Measurements from ENCODE around the gene STAC.
"Not testable (repeated sequence)": the region's sequence is repeated elsewhere in the genome, so short reads cannot be mapped to it uniquely, and the experiment has no call there.

Gene STAC

DNA sequence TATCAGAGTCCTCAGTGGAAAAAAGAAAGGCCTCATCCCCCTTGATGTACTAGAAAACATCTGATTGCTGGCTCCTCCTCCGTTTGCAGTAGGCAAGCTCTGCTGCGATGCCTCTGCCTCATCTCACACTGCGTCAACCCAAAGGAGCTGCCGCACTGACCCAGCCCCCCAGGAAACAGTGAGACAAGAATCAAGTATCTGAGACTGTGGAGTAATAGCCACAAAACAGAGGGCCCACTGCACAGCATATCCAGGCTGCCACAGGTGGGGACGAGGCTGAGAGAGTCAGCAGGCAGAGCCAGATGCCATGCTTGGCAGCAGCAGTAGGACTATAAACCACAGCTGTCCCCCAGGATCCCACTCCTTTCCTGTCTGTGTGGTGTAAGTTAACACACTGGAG lies 165.9 kb downstream of the STAC start:
- Histone ChIP-seq H3K36me3 (ENCODE audit: control insufficient read depth, insufficient read depth, low read length) (no peaks in the 10 kb centered on the region), H3K9ac (ENCODE audit: low read length) (no peak overlapping the region), H3K4me3 (ENCODE audit: low read depth, low read length) (no peak overlapping the region), H3K4me1 (ENCODE audit: control insufficient read depth, insufficient read depth, low read length) (no peaks in the 10 kb centered on the region), H3K27ac (ENCODE audit: low read depth, low read length) (no peak overlapping the region), H3K27me3 (ENCODE audit: control insufficient read depth, insufficient read depth, low read length) (no peaks in the 10 kb centered on the region), H3K9me3 (ENCODE audit: control insufficient read depth, insufficient read depth, low read depth, low read length) (peaks cover 11% of the 10 kb centered on the region)

DNA sequence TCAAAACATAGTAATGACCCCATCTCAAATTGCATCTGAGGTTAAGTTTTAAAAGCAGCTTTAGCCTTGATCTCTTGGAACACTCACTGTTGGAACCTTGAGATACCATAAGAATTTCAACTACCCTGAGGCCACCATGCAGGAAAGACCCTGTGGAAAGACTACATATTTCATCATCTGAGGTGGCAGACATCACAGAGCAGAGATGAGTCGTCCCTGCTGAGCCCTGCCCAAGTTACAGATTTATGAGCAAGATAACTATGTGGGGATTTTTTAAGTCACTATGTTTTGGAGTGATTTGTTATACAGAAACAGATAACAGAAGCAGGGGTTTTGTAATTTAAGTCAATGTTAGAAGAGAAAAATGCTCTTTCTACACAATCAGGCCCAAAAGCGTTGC lies 168.4 kb downstream of the STAC start:
- H3K9ac ChIP-seq (ENCODE audit: low read length): no peak overlapping the region
- no peaks in the 10 kb centered on the region for H3K4me1 ChIP-seq (ENCODE audit: control insufficient read depth, insufficient read depth, low read length)
- no peak overlapping the region for H3K27ac ChIP-seq (ENCODE audit: low read depth, low read length)
- no peaks in the 10 kb centered on the region for H3K36me3 ChIP-seq (ENCODE audit: control insufficient read depth, insufficient read depth, low read length)
- H3K4me3 ChIP-seq (ENCODE audit: low read depth, low read length): no peak overlapping the region
- H3K27me3 ChIP-seq (ENCODE audit: control insufficient read depth, insufficient read depth, low read length): no peaks in the 10 kb centered on the region
- H3K9me3 ChIP-seq (ENCODE audit: control insufficient read depth, insufficient read depth, low read depth, low read length): peaks cover 11% of the 10 kb centered on the region

DNA sequence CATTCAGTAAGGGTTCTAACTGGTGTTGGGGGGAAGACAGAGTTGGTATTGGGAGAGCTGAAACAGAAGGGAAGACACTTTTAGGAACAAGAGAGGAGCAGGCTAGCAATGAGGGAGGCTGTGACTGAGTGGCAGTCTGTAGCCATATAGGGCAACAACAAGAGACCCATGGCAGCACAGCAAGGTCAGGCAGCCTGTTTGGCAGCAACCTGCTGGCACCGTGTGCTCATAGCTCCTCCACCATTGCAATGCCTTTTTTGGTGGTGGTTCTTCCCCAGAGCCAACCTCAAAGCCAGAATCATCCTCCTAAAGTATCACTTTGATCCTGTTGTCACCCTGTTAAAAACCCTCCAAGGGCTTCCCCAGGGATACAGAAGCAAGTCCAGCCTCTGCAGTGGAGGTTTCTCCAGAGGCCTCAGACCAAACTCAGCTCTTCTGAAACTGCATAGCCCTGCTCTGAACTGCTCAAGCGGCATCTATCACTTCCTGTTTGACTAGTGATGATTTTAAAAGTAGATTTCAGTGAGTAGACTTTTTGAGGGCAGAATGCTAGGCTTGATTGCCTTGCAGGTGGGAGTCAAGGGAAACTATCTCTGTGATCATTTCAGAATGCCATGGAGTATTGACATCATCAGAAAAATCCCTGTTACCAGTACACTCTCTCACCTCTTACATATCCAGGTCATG lies 176.9 kb downstream of the STAC start:
- no peak overlapping the region for H3K27ac ChIP-seq (ENCODE audit: low read depth, low read length)
- H3K4me3 ChIP-seq (ENCODE audit: low read depth, low read length): no peak overlapping the region
- H3K4me1 ChIP-seq (ENCODE audit: control insufficient read depth, insufficient read depth, low read length): no peaks in the 10 kb centered on the region
- H3K27me3 ChIP-seq (ENCODE audit: control insufficient read depth, insufficient read depth, low read length): no peaks in the 10 kb centered on the region
- H3K9ac ChIP-seq (ENCODE audit: low read length): no peak overlapping the region
- no peaks in the 10 kb centered on the region for H3K9me3 ChIP-seq (ENCODE audit: control insufficient read depth, insufficient read depth, low read depth, low read length)
- no peaks in the 10 kb centered on the region for H3K36me3 ChIP-seq (ENCODE audit: control insufficient read depth, insufficient read depth, low read length)

DNA sequence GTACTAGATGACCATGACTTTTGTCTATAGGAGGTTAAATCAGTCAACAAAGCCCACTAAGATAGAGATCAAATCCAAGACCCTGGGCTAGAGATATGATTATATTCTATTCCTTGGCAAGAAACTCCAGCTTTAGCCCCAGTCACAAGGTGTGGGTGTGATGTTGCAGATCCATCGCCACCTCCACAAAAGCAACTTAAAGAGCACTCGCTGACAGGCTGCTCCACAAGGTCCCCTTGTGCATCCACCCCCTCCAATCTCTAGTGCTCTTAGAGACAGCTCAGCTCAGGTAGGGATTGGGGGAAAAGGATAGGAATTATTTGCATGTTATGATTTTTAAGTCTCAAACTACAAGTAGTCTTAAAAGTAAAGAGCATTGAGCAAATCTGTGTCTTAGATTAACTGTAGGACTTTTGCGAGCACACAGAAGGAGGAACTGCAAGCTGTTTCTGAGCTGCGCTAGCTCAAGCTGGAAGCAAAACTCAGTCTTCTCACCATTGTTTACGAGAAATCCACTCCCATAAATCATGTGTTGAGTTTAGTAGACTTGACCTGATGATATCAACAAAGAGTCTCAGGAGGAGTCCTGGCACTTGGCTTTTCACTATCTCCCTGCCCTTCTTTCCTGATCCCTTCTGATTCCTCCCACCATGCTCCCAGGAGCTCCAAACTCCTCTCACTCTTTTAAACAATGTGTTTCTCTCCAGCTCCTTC lies 177.6 kb downstream of the STAC start:
- no peak overlapping the region for H3K9ac ChIP-seq (ENCODE audit: low read length)
- no peaks in the 10 kb centered on the region for H3K36me3 ChIP-seq (ENCODE audit: control insufficient read depth, insufficient read depth, low read length)
- H3K27me3 ChIP-seq (ENCODE audit: control insufficient read depth, insufficient read depth, low read length): no peaks in the 10 kb centered on the region
- no peaks in the 10 kb centered on the region for H3K4me1 ChIP-seq (ENCODE audit: control insufficient read depth, insufficient read depth, low read length)
- no peak overlapping the region for H3K27ac ChIP-seq (ENCODE audit: low read depth, low read length)
- no peaks in the 10 kb centered on the region for H3K9me3 ChIP-seq (ENCODE audit: control insufficient read depth, insufficient read depth, low read depth, low read length)
- no peak overlapping the region for H3K4me3 ChIP-seq (ENCODE audit: low read depth, low read length)

DNA sequence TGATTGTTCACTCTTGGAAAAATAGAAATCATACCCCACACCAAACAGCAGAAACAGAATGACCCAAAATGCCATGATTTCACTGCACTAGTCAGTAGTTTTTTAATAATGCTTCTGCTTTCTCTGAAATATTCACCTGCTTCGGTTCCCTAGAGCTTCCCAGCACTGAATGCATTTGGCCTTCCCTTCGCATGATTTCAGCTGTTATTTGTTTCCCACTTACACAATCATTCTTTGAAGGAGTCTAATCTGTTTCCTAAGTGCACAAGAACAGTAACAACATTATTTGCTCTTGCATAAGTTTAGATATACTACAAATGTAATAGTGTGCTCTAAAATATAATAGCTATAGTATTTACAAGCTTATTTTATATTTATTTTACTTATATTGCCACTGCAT lies 178.7 kb downstream of the STAC start:
- no peaks in the 10 kb centered on the region for H3K36me3 ChIP-seq (ENCODE audit: control insufficient read depth, insufficient read depth, low read length)
- H3K4me1 ChIP-seq (ENCODE audit: control insufficient read depth, insufficient read depth, low read length): no peaks in the 10 kb centered on the region
- no peak overlapping the region for H3K9ac ChIP-seq (ENCODE audit: low read length)
- no peaks in the 10 kb centered on the region for H3K27me3 ChIP-seq (ENCODE audit: control insufficient read depth, insufficient read depth, low read length)
- no peaks in the 10 kb centered on the region for H3K9me3 ChIP-seq (ENCODE audit: control insufficient read depth, insufficient read depth, low read depth, low read length)
- H3K4me3 ChIP-seq (ENCODE audit: low read depth, low read length): no peak overlapping the region
- no peak overlapping the region for H3K27ac ChIP-seq (ENCODE audit: low read depth, low read length)

DNA sequence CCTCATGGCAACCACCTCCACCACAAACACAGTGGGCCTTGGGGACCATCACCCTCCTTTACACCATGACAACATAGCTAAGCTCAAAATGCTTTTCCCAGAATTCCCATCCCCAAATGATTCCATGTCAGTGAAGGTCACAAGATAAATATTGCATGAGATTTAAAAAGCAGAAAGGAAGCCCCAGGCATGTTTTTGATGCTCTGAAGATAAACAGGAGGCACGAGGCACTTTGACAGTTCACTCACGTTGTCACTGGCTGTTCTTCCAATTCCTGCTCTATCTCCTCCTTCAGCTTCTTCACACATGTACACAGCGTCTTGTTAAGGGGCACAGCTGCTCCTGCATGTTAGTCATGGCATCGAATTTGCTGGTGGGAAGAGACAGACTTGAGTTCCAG lies 180.4 kb downstream of the STAC start:
- Histone ChIP-seq H3K36me3 (ENCODE audit: control insufficient read depth, insufficient read depth, low read length) (no peaks in the 10 kb centered on the region), H3K27ac (ENCODE audit: low read depth, low read length) (no peak overlapping the region), H3K4me3 (ENCODE audit: low read depth, low read length) (no peak overlapping the region), H3K9ac (ENCODE audit: low read length) (no peak overlapping the region), H3K27me3 (ENCODE audit: control insufficient read depth, insufficient read depth, low read length) (no peaks in the 10 kb centered on the region), H3K4me1 (ENCODE audit: control insufficient read depth, insufficient read depth, low read length) (no peaks in the 10 kb centered on the region), H3K9me3 (ENCODE audit: control insufficient read depth, insufficient read depth, low read depth, low read length) (no peaks in the 10 kb centered on the region)

DNA sequence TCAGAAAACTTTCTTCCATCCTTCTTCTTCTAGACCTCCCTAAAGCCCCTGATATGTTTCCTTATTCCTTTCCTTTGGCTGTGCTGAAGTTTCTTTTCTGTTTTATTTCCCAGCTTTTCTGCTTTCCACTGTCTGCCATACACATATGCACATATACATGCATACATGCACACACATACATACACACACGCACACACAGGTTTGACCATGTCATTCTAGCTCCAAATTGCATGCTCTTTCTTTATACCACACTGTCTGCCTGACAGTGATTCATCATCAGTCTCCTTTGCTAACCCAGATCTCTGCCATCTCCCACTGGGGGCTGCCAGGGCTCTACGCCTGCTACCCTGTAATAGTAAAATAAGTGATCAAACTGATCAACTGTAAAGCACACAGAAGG lies 181.3 kb downstream of the STAC start:
- H3K27ac ChIP-seq (ENCODE audit: low read depth, low read length): no peak overlapping the region
- no peak overlapping the region for H3K9ac ChIP-seq (ENCODE audit: low read length)
- no peaks in the 10 kb centered on the region for H3K9me3 ChIP-seq (ENCODE audit: control insufficient read depth, insufficient read depth, low read depth, low read length)
- no peaks in the 10 kb centered on the region for H3K4me1 ChIP-seq (ENCODE audit: control insufficient read depth, insufficient read depth, low read length)
- H3K27me3 ChIP-seq (ENCODE audit: control insufficient read depth, insufficient read depth, low read length): no peaks in the 10 kb centered on the region
- no peaks in the 10 kb centered on the region for H3K36me3 ChIP-seq (ENCODE audit: control insufficient read depth, insufficient read depth, low read length)
- H3K4me3 ChIP-seq (ENCODE audit: low read depth, low read length): no peak overlapping the region

DNA sequence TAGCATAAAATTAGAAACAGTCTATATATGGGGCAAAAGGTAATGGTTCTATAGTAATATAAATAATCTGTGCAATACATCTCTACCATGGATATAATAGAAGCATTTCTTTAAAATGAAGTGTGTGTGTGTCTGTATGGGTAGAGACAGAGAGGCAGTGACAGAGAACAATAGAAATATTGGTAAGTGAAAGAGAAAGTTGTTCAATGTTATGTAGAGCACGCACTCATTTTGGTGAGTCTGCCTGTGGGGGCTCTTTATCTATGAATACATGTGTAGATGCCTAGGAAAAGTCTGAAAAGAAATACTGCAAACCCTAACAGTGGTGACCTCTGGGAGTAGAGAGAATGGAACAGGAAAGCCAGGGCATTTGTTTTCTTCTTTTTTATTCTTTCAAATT lies 182.6 kb downstream of the STAC start:
- Histone ChIP-seq H3K27ac (ENCODE audit: low read depth, low read length) (no peak overlapping the region), H3K9me3 (ENCODE audit: control insufficient read depth, insufficient read depth, low read depth, low read length) (no peaks in the 10 kb centered on the region), H3K4me3 (ENCODE audit: low read depth, low read length) (no peak overlapping the region), H3K9ac (ENCODE audit: low read length) (no peak overlapping the region), H3K27me3 (ENCODE audit: control insufficient read depth, insufficient read depth, low read length) (no peaks in the 10 kb centered on the region), H3K36me3 (ENCODE audit: control insufficient read depth, insufficient read depth, low read length) (no peaks in the 10 kb centered on the region), H3K4me1 (ENCODE audit: control insufficient read depth, insufficient read depth, low read length) (no peaks in the 10 kb centered on the region)

DNA sequence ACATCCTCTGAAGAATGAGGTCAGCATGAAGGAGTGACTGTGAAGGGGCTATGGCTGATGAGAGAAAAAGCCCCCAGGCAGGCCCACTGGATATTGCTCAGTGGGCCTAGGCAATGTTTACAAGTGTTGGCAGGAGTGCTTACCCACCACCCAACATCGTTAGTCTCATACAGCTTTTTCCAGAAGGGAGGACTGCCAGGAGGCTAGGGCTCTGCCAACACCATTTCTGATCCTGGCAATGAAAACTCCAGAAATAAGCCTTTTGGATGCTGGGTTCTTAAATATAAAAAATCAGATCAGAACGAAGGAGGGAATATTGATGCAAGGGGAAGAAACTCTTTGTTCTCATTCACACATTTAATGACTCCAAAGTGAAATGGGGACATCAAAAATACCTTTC lies 194.9 kb downstream of the STAC start:
- Histone ChIP-seq H3K4me3 (ENCODE audit: low read depth, low read length) (no peak overlapping the region), H3K9me3 (ENCODE audit: control insufficient read depth, insufficient read depth, low read depth, low read length) (peaks cover 20% of the 10 kb centered on the region), H3K27ac (ENCODE audit: low read depth, low read length) (no peak overlapping the region), H3K36me3 (ENCODE audit: control insufficient read depth, insufficient read depth, low read length) (no peaks in the 10 kb centered on the region), H3K27me3 (ENCODE audit: control insufficient read depth, insufficient read depth, low read length) (no peaks in the 10 kb centered on the region), H3K9ac (ENCODE audit: low read length) (no peak overlapping the region), H3K4me1 (ENCODE audit: control insufficient read depth, insufficient read depth, low read length) (no peaks in the 10 kb centered on the region)

DNA sequence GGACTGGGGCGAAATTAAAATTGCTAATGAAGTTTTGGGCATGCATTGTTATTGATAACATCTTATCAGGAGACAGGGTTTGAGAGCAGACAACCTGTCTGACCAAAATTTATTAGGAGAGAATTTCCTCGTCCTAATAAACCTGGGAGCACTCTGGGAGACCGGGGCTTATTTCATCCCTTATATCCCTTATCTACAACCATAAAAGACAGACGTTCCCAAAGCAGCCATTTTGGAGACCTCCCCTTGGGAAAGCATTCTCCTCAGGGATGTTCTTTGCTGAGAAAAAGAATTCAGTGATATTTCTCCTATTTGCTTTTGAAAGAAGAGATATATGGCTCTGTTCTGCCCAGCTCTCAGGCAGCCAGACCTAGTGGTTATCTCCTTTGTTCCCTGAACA lies 198.1 kb downstream of the STAC start:
- not testable (repeated sequence) for H3K9ac ChIP-seq (ENCODE audit: low read length); H3K4me3 ChIP-seq (ENCODE audit: low read depth, low read length)

DNA sequence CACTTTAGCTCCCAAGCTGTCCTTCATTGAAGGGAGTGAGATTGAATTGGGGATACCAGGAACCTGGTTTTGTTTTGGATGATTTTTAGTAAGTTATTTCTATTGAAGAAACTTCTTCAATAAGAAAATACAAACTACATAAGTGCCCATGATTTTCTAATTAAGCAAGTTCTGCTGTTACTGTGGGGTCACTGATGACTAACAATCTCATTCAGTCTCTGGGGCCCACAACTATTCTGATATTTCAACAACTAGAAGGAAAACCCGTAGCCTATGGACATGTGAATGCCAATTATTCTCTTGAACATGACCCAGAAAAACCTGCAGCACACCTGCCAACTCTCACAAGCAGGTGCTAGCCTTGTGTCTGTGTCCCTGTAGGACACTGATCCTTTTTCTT lies 199.4 kb downstream of the STAC start:
- Histone ChIP-seq H3K4me3 (ENCODE audit: low read depth, low read length) (no peak overlapping the region), H3K9me3 (ENCODE audit: control insufficient read depth, insufficient read depth, low read depth, low read length) (peaks cover 32% of the 10 kb centered on the region), H3K27me3 (ENCODE audit: control insufficient read depth, insufficient read depth, low read length) (no peaks in the 10 kb centered on the region), H3K36me3 (ENCODE audit: control insufficient read depth, insufficient read depth, low read length) (no peaks in the 10 kb centered on the region), H3K27ac (ENCODE audit: low read depth, low read length) (no peak overlapping the region), H3K9ac (ENCODE audit: low read length) (no peak overlapping the region), H3K4me1 (ENCODE audit: control insufficient read depth, insufficient read depth, low read length) (no peaks in the 10 kb centered on the region)

More for the DNA sequence above, 198.1 kb downstream of the STAC start:
- H3K9me3 ChIP-seq (ENCODE audit: control insufficient read depth, insufficient read depth, low read depth, low read length): peaks cover 32% of the 10 kb centered on the region
- not testable (repeated sequence) for H3K27me3 ChIP-seq (ENCODE audit: control insufficient read depth, insufficient read depth, low read length); H3K36me3 ChIP-seq (ENCODE audit: control insufficient read depth, insufficient read depth, low read length); H3K4me1 ChIP-seq (ENCODE audit: control insufficient read depth, insufficient read depth, low read length); H3K27ac ChIP-seq (ENCODE audit: low read depth, low read length)
